Parathyroid adenoma (tissue), 2 donors: Measurements from ENCODE around the gene MRPL32.
"Not testable (repeated sequence)": the region's sequence is repeated elsewhere in the genome, so short reads cannot be mapped to it uniquely, and the experiment has no call there.

Source experiments
- H2AFZ ChIP-seq: fragments of 300-600 bp; sonication (generic); one replicate; pipeline ENCODE4 v1.7.0; 2017; ENCODE audit warnings: antibody characterized with exemption, mild to moderate bottlenecking
- H3K27ac ChIP-seq: fragments of 300-600 bp; sonication (generic); one replicate; pipeline ENCODE4 v1.7.0; 2017
- H3K27me3 ChIP-seq: fragments of 300-600 bp; sonication (generic); one replicate; pipeline ENCODE4 v1.7.0; 2017; ENCODE audit warnings: low read length; ENCODE audit not compliant: control insufficient read depth, insufficient read depth
- H3K36me3 ChIP-seq: fragments of 300-600 bp; sonication (generic); one replicate; pipeline ENCODE4 v1.7.0; 2017; ENCODE audit warnings: low read length; ENCODE audit not compliant: control insufficient read depth, insufficient read depth
- H3K4me1 ChIP-seq: fragments of 300-600 bp; sonication (generic); one replicate; pipeline ENCODE4 v1.7.0; 2017; ENCODE audit warnings: control low read depth
- H3K4me2 ChIP-seq: fragments of 300-600 bp; sonication (generic); one replicate; pipeline ENCODE4 v1.7.0; 2017; ENCODE audit warnings: low read length
- H3K4me3 ChIP-seq: fragments of 300-600 bp; sonication (generic); one replicate; pipeline ENCODE4 v1.7.0; 2017; ENCODE audit warnings: low read depth, low read length
- H3K79me2 ChIP-seq: fragments of 300-600 bp; sonication (generic); one replicate; pipeline ENCODE4 v1.7.0; 2017; ENCODE audit warnings: control low read depth
- H3K9ac ChIP-seq: fragments of 300-600 bp; sonication (generic); one replicate; pipeline ENCODE4 v1.7.0; 2017; ENCODE audit warnings: mild to moderate bottlenecking
- H3K9me3 ChIP-seq: fragments of 300-600 bp; sonication (generic); one replicate; pipeline ENCODE4 v1.7.0; 2017; ENCODE audit warnings: low read length; ENCODE audit not compliant: control insufficient read depth
- TF ChIP-seq, protein P1 (sequence below): fragments of 300-600 bp; sonication (generic); IDR thresholded peaks from one replicate; pipeline ENCODE4 v1.7.0; 2017; ENCODE audit warnings: antibody characterized with exemption, mild to moderate bottlenecking
- donor health status: primary hyperparathyroidism.

The MRPL32 gene

DNA sequence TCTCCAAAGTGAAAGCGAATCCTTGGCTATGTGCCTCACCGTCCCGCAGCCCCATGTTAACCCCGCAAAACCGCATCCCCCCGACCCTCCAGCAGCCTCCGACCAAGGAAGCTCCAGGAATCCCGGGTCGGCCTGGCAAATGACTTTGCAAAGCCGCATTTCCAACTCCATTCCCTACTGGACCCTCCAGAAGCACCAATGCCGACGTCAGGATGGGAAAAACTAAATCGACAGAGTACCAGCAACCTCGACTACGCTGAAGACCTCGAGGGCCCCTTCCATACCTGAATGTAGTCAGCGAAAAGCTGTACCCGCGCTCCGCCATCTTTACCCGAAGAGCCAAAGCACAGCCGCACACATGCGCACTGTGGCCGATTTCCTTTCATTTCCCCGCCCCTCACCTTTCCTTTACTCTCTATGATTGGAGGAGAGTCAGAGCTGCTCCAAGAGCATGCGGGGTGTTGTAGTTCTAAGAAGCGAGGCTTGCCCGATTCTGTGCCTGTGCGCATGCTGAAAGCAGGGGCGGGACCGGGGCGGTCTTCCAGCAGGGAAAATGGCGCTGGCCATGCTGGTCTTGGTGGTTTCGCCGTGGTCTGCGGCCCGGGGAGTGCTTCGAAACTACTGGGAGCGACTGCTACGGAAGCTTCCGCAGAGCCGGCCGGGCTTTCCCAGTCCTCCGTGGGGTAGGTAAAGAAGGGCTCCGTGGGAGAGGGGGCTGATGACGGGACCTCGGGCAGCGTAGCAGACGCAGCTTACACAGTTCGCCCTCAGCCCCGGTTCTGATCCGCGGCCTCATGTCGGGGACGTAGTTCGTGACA lies at the start of gene MRPL32, which contains the start of gene PSMA2:
TSS of gene MRPL32 (plus strand) at position 543 of the 818 bp plus-strand sequence. CDS start at position 554, 11 bp downstream.
TSS of gene PSMA2 (minus strand) at position 341 of the 818 bp plus-strand sequence. CDS start at position 325, 16 bp downstream.
- peak within 1 kb of the TSS; percentile 70 for H3K27ac ChIP-seq
- H3K79me2 ChIP-seq, result peaks cover 49% of the 10 kb centered on the region
- H3K9me3 ChIP-seq, result no peaks in the 10 kb centered on the region
- H3K9ac ChIP-seq, result peak within 1 kb of the TSS; percentile 38
- H3K4me2 ChIP-seq, result peak within 1 kb of the TSS; percentile 87
- peak within 1 kb of the TSS; percentile 90 for H3K4me3 ChIP-seq
- H2AFZ ChIP-seq, result peak within 1 kb of the TSS; percentile 89
- peaks cover 7% of the 10 kb centered on the region for H3K4me1 ChIP-seq
- no peaks in the 10 kb centered on the region for H3K36me3 ChIP-seq
- TF ChIP-seq, protein P1, sequence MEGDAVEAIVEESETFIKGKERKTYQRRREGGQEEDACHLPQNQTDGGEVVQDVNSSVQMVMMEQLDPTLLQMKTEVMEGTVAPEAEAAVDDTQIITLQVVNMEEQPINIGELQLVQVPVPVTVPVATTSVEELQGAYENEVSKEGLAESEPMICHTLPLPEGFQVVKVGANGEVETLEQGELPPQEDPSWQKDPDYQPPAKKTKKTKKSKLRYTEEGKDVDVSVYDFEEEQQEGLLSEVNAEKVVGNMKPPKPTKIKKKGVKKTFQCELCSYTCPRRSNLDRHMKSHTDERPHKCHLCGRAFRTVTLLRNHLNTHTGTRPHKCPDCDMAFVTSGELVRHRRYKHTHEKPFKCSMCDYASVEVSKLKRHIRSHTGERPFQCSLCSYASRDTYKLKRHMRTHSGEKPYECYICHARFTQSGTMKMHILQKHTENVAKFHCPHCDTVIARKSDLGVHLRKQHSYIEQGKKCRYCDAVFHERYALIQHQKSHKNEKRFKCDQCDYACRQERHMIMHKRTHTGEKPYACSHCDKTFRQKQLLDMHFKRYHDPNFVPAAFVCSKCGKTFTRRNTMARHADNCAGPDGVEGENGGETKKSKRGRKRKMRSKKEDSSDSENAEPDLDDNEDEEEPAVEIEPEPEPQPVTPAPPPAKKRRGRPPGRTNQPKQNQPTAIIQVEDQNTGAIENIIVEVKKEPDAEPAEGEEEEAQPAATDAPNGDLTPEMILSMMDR, result no peak
- no peaks in the 10 kb centered on the region for H3K27me3 ChIP-seq

DNA sequence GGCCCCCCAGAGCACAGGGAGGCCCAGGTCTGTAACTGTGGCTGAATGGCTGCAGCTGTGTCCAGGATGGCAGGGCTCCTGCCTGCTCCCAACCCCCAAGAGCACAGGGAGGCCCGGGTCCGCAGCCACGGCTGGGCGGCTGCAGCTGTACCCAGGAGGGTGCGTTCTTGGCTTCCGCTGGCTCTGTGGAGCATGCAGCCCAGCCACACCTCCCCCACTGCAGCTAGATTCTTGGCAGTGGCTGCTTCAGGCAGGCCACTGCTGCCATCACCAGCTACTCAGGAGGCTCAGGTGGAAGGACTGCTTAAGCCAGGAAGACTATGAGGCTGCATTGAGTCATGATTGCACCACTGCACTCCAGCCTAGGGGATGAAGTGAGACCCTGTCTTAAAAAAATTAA lies 48.2 kb upstream of the MRPL32 start:
- Histone ChIP-seq H3K27ac (no peak overlapping the region), H3K9ac (no peak overlapping the region), H3K4me1 (no peaks in the 10 kb centered on the region)

DNA sequence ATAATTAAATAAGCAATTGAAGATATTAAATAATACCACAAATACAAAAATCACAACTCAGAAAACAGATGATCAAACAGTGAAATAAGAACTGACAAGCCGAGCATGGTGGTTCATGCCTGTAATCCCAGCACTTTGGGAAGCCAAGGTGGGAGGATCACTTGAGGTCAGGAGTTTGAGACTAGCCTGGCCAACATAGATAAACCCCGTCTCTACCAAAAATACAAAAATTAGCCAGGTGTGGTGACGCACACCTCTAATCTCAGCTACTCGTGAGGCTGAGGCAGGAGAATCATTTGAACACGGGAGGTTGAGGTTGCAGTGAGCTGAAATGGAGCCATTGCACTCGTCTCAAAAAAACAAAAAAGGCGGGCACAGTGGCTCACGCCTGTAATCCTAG lies 47.0 kb upstream of the MRPL32 start:
- not testable (repeated sequence) for H3K4me1 ChIP-seq, H3K27me3 ChIP-seq, H3K4me2 ChIP-seq, H3K9ac ChIP-seq, H3K4me3 ChIP-seq, H2AFZ ChIP-seq, H3K27ac ChIP-seq, H3K36me3 ChIP-seq, H3K79me2 ChIP-seq, H3K9me3 ChIP-seq

More for the DNA sequence above, 48.2 kb upstream of the MRPL32 start:
- no peak overlapping the region for H2AFZ ChIP-seq
- no peaks in the 10 kb centered on the region for H3K9me3 ChIP-seq
- TF ChIP-seq, protein P1, result no peak
- no peaks in the 10 kb centered on the region for H3K36me3 ChIP-seq
- H3K4me2 ChIP-seq, result no peak overlapping the region
- no peaks in the 10 kb centered on the region for H3K79me2 ChIP-seq
- H3K4me3 ChIP-seq, result no peak overlapping the region
- H3K27me3 ChIP-seq, result no peaks in the 10 kb centered on the region

DNA sequence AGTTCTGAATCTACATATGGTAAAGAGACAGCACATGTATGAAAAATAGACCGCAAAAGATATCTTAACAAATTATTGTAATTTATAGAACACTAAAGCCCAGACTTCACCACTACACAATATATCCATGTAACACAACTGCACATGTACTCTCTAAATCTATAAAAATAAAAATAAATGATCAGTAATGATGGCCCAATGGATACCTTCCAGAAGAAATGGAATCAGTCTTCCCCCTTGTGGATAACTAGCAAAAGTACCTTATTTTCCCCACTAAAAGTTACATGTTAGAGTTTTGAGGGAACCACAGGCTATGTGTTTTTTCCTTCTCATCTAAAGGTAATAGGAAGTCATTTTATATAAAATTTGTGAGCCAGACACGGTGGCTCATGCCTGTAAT lies 46.0 kb upstream of the MRPL32 start:
- Histone ChIP-seq H3K4me1 (no peaks in the 10 kb centered on the region), H3K36me3 (no peaks in the 10 kb centered on the region), H2AFZ (peak overlapping the region; percentile 36), H3K27ac (no peak overlapping the region), H3K9ac (no peak overlapping the region), H3K79me2 (no peaks in the 10 kb centered on the region), H3K9me3 (no peaks in the 10 kb centered on the region), H3K4me2 (no peak overlapping the region), H3K27me3 (no peaks in the 10 kb centered on the region), H3K4me3 (no peak overlapping the region)
- TF ChIP-seq, protein P1, result peak; percentile 22

DNA sequence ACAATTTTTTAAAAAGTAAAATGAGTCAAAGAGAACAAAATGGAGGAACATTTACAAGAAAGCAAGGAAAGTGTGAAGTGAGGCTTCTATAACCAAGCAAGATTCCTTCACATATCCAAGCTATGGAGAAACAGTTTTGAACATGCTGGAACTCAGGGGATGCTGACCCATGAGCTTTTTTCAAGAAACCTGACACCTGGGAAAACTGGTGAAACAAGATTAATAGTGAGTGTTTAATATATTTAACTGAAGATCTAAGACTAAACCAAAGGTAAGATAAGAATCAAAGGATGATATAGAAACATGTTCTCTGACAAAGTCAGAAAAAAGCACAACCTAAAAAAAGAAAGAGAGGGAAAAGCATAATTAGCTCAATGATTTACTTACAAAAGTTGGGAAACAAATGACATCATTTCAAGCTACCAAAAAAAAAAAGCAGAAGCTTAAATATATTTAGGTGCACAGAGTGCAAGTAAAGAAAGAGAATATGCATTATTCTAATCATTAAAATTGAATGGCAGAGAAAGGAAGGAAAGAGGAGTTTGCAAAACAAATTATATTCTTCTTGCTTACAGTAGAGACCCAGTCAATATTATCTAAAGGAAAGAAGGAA lies 45.2 kb upstream of the MRPL32 start:
- Histone ChIP-seq H3K79me2 (no peaks in the 10 kb centered on the region), H2AFZ (peak overlapping the region; percentile 98), H3K4me1 (no peaks in the 10 kb centered on the region), H3K36me3 (no peaks in the 10 kb centered on the region), H3K4me3 (peak overlapping the region; percentile 51), H3K9me3 (no peaks in the 10 kb centered on the region), H3K27me3 (no peaks in the 10 kb centered on the region), H3K9ac (no peak overlapping the region), H3K27ac (peak overlapping the region; percentile 94), H3K4me2 (peak overlapping the region; percentile 66)
- TF ChIP-seq, protein P1, result no peak
